Measurements from ENCODE around the gene CDK14. TPM values are rescaled to one million over a fixed set of nuclear protein-coding genes. Genes with fewer than 3 reads are reported as not detected.

CDK14 gene
- polyA plus RNA-seq, 3 donors = 1.7 to 2.5 (median 2.1) TPM

- Mint-ChIP-seq H3K4me1 (peaks cover 3% of the 10 kb centered on the region), H3K9me3 (peaks cover 0 to 10% (median 6%) of the 10 kb centered on the region in 7 donors), H3K4me3 (no peak overlapping the region), H3K36me3 (peaks cover 5 to 27% of the 10 kb centered on the region in 2 donors), H3K27me3 (ENCODE audit: low read depth in 3 of 3) (peaks cover 0 to 3% (median 0%) of the 10 kb centered on the region in 3 donors), H3K27ac (no peak overlapping the region)
- WGBS (ENCODE audit: insufficient coverage) = no CpG with 5 or more reads among the region's 2 CpGs
- Histone ChIP-seq H3K27ac (ENCODE audit: low read depth in 1 of 2, low read length in 2 of 2) (no peak overlapping the region), H3K9ac (ENCODE audit: insufficient read depth, low read length, poor library complexity, severe bottlenecking) (no peak overlapping the region), H2AFZ (ENCODE audit: insufficient read depth, low read depth, low read length, poor library complexity, severe bottlenecking) (no peak overlapping the region), H3K4me3 (replicated peaks in 1 of 3; ENCODE audit: low read depth in 2 of 3, low read length in 3 of 3) (no peak overlapping the region), H3K36me3 (replicated peaks in 1 of 2; ENCODE audit: control insufficient read depth in 1 of 2, insufficient read depth in 2 of 2, low read length in 2 of 2) (no peaks in the 10 kb centered on the region), H3K4me1 (ENCODE audit: control insufficient read depth in 1 of 2, insufficient read depth in 2 of 2, low read length in 2 of 2) (no peaks in the 10 kb centered on the region), H3K9me3 (replicated peaks in 1 of 2; ENCODE audit: control insufficient read depth in 1 of 2, insufficient read depth in 1 of 2, low read length in 2 of 2) (peaks cover 0 to 3% of the 10 kb centered on the region in 2 donors), H3K27me3 (ENCODE audit: control insufficient read depth in 2 of 2, insufficient read depth in 2 of 2, low read length in 2 of 2) (no peaks in the 10 kb centered on the region), H4K20me1 (ENCODE audit: insufficient read depth, low read length) (no peaks in the 10 kb centered on the region), H3K4me2 (replicated peaks; ENCODE audit: extremely low read depth, low read length, poor library complexity, severe bottlenecking) (no peak overlapping the region), H3K79me2 (ENCODE audit: insufficient read depth, low read length) (no peaks in the 10 kb centered on the region)
- TF ChIP-seq, protein P1, sequence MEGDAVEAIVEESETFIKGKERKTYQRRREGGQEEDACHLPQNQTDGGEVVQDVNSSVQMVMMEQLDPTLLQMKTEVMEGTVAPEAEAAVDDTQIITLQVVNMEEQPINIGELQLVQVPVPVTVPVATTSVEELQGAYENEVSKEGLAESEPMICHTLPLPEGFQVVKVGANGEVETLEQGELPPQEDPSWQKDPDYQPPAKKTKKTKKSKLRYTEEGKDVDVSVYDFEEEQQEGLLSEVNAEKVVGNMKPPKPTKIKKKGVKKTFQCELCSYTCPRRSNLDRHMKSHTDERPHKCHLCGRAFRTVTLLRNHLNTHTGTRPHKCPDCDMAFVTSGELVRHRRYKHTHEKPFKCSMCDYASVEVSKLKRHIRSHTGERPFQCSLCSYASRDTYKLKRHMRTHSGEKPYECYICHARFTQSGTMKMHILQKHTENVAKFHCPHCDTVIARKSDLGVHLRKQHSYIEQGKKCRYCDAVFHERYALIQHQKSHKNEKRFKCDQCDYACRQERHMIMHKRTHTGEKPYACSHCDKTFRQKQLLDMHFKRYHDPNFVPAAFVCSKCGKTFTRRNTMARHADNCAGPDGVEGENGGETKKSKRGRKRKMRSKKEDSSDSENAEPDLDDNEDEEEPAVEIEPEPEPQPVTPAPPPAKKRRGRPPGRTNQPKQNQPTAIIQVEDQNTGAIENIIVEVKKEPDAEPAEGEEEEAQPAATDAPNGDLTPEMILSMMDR (IDR thresholded peaks at IDR 0.05) = no peak
- no peak for DNase-seq
- intact Hi-C loops (cut with micrococcal nuclease) = no loop called here
Observed at GRCh38 chr7:90877201-90877600, 281.1 kb downstream of the CDK14 start.

DNA sequence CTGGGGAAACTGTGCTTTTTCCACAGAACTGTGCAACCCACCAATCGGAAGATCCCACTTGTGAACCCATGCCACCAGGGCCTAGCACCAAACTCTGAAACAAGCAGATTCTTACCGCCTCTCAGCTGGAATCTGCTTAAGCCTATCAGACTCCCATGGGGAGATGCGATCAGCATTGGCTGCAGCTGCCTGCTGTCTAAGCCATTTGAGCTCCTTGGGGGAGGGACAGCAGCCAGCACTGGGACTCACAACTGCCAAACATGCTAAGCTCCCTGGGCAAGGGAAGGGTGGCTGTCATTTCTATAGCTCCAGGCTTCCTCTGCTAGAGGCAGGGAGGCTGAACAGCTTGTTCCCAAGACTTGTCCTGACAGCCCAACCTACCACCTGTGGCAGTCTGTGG is 283.8 kb downstream of the CDK14 start:
- H3K36me3 Mint-ChIP-seq = peaks cover 5 to 24% of the 10 kb centered on the region in 2 donors
- Histone ChIP-seq H4K20me1 (ENCODE audit: insufficient read depth, low read length) (no peaks in the 10 kb centered on the region), H3K9ac (ENCODE audit: insufficient read depth, low read length, poor library complexity, severe bottlenecking) (no peak overlapping the region), H3K4me1 (ENCODE audit: control insufficient read depth in 1 of 2, insufficient read depth in 2 of 2, low read length in 2 of 2) (no peaks in the 10 kb centered on the region), H3K79me2 (ENCODE audit: insufficient read depth, low read length) (no peaks in the 10 kb centered on the region), H3K27me3 (ENCODE audit: control insufficient read depth in 2 of 2, insufficient read depth in 2 of 2, low read length in 2 of 2) (no peaks in the 10 kb centered on the region), H3K36me3 (replicated peaks in 1 of 2; ENCODE audit: control insufficient read depth in 1 of 2, insufficient read depth in 2 of 2, low read length in 2 of 2) (no peaks in the 10 kb centered on the region), H3K4me2 (replicated peaks; ENCODE audit: extremely low read depth, low read length, poor library complexity, severe bottlenecking) (no peak overlapping the region), H3K9me3 (replicated peaks in 1 of 2; ENCODE audit: control insufficient read depth in 1 of 2, insufficient read depth in 1 of 2, low read length in 2 of 2) (peaks cover 0 to 3% of the 10 kb centered on the region in 2 donors), H3K4me3 (replicated peaks in 1 of 3; ENCODE audit: low read depth in 2 of 3, low read length in 3 of 3) (no peak overlapping the region), H2AFZ (ENCODE audit: insufficient read depth, low read depth, low read length, poor library complexity, severe bottlenecking) (no peak overlapping the region), H3K27ac (ENCODE audit: low read depth in 1 of 2, low read length in 2 of 2) (no peak overlapping the region)
- no peak overlapping the region for H3K27ac Mint-ChIP-seq
- peaks cover 8% of the 10 kb centered on the region for H3K4me1 Mint-ChIP-seq
- 100% methylated on average over 3 of the region's 3 CpGs for WGBS (ENCODE audit: insufficient coverage)
- TF ChIP-seq, protein P1 (IDR thresholded peaks at IDR 0.05) = no peak
- H3K9me3 Mint-ChIP-seq = peaks cover 0 to 8% (median 4%) of the 10 kb centered on the region in 7 donors
- H3K4me3 Mint-ChIP-seq = no peak overlapping the region
- intact Hi-C loops (cut with micrococcal nuclease) = no loop called here
- H3K27me3 Mint-ChIP-seq (ENCODE audit: low read depth in 3 of 3) = peaks cover 0 to 3% (median 0%) of the 10 kb centered on the region in 3 donors
- no peak for DNase-seq
